Measurements from ENCODE around the gene EFCAB6.

The EFCAB6 gene

DNA sequence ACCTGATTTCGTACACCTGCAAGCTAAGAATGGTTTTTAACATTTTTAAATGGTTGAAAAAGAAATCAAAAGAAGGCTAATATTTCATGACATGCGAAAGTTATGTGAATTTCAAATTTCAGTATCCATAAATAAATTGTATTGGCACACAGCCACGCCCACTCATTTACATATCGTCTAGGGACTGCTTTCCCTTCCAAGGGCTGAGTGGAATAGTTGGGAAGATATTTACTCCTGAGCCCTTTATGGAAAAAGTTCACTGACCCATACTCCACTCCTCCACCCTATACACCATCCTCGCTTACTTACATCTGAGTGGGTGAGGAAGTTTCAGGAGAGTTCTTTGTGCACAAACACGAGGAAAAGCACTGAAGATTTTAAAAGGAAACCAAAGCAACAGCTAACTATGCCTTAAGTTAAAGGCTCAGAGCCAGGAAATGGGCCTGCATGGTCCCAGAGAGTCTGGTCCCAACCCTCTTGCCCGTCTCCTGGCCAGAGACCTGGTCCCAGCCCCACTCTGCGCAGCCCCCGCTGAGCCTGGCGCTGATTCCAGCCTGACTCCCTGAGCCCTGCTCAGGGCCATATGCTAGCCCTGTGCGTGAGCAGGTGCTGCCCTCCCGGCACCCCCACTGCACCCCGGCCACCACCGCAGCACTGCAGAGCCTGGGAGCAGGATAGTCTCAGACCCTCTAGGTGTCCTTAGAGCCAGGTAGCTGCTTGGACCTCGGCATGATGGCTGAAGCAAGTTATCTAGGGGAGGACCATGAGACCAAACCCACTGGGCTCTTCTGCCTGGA lies 69.8 kb downstream of the EFCAB6 start:
- DNase-seq = no peak

DNA sequence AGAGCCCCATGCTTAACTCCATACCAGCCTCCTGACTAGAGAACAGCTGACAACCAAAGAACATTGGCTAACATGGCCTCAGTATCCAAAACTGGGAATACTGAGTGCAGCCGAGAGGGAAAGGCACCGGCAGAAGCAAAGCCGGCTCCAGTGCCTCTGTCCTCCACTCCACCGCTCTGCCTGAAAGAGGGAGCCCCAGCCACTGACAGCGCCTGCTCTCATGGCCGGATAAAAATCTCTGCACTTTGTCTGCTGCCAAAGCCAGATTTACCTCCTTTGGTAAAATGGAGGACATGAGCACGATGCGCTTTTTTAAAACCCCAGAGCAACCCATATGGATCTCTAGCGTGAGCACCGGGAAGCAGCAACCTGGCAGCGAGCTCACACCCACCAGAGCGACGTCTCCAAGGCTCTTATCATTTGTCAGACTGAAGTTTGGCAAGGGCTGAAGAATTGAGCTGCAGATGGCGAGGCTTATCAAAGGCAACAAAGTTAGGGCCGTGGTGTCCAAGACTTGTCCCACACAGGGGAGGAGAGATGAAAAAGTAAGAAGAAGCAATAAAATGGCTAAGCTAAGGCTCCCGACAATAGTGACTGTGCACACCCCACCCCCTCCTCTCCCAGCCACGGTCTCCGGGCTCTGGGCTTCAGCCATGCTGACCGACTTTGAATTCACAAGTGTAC lies 71.4 kb downstream of the EFCAB6 start:
- no peak for DNase-seq

DNA sequence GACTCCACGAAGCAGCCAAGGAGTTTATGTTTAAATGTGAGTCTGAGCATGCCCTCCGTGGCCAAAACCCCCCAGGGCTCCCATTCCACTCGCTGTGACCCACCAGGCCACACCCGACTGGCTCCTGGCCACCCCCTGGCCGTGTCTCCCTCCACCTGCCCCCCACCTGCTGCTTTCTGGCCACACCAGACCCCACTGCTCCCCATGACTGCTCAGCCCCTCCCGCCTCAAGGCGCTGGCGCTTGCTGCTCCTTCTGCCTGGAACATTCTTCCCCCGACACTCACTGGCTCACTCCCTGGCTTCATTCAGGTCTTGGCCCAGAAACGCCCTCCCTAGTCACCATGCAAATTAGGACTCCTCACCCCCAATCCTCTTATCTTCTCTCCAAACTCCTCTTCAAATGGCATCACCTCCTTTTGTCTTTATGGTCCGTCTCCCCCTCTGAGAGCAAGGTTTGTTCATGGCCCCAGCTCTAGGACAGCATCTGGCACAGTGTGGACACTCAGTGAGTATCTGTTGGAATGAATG lies 72.2 kb downstream of the EFCAB6 start:
- DNase-seq = no peak

DNA sequence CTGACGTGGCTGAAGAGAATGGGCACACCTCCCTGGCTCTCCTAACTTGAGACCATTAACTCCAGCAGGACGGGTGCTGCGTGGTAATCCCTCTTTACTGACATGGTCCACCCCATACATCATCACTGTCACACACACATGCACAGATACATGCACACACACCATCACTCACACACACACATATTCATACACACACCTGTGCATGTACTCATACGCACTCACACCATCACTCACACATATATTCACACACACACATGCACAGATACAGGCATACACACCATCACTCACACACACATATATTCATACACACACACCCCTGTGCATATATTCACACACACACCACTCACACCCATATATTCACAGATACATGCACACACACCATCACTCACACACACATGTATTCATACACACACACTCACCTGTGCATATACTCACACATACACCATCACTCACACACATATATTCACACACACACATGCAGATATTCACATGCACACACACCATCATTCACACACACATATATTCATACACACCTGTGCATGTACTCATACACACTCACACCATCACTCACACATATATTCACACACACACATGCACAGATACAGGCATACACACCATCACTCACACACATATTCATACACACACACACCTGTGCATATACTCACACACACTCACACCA lies 74.8 kb downstream of the EFCAB6 start:
- DNase-seq = no peak

DNA sequence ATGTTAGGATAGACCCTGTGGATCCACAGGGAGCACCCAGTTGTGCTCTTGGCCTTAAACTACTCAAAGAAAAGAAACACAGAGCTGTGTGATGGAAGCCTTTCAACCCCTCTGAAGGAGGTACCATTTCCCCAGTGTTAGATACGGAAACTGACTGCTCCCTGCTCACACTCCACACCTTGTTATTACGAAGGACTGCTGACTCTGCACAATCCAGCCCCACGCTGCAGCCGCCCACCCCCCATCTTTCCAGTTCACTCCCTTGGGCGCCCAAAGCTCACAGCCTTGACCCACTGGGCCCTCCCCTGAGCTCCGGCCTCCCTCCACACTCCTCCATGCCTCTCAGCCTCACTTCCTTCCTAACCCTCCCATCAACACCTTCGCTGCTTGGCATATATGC lies 75.5 kb downstream of the EFCAB6 start:
- DNase-seq = no peak

DNA sequence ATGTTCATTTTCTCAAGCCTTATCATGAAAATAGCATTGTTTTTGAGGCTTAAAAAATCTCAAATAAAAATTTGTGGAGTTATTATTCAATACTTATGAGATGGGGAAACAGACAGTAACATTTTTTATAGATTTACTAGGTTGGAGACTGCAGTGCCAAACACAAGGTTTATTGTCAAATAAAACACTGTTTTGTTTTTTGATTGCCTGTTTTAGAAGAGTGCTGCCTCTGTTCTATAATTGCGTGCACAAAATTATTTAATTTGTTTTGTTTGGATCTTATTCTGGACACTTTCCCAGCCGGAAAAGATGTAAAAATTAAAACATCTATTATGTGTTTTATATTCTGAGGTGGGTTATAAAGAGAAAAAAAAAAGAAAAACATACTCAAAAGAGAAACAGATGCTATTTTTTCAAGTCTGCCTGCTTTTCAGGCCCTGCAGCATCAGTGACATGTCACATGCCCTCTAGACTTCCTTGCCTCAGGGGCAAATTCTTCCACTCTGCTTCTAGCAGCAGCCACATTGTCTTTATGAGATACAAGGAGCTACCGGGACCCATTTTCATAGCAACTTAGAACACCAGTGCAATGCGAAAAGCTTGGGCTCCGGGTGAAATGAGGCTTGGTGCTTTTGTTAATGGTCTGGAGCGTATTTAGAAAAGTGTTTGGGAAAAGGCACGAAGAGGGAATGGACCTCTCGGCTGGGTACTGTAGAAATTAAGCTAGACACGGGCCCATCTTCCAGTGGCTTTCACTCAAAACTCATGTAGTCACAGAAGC lies 77.5 kb downstream of the EFCAB6 start:
- no peak for DNase-seq

DNA sequence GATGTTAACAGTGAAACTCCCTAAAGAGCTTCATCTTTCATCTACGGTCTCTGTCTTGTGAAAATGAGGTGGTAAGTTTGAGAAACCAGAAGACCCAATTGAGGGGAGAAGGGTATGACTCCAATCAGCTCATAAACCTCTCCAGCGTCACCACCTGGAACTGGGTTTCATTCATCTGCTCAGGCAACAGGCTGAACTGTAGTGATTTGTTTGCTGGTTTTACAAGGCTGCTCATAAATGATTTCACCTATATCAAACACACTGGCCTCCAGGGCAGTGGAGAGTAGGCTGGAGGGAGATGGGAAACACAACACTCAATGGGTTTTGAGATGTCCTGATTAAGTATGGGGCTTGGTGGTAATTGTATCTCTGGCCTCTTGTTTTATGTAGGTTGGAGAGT lies 79.0 kb downstream of the EFCAB6 start:
- no peak for DNase-seq

DNA sequence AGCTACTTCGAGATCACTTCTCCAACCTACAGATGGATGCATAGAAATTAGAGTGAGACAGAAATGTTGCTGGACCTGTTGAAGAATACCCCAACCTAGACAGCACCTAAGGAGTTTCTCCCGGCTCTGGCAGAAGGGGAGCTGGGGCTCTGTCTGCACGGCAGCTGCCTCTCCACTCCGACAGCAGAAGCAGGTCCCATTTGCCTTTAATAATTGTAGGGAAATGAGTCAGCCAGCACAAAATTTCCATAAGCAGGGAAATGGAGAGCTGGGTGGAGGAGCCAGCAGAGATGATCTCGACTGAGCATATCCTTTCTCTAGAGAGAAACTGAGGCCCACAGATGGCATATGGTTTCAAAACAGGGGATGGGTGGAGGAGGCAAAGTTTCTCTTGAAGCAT lies 80.1 kb downstream of the EFCAB6 start:
- DNase-seq = no peak

DNA sequence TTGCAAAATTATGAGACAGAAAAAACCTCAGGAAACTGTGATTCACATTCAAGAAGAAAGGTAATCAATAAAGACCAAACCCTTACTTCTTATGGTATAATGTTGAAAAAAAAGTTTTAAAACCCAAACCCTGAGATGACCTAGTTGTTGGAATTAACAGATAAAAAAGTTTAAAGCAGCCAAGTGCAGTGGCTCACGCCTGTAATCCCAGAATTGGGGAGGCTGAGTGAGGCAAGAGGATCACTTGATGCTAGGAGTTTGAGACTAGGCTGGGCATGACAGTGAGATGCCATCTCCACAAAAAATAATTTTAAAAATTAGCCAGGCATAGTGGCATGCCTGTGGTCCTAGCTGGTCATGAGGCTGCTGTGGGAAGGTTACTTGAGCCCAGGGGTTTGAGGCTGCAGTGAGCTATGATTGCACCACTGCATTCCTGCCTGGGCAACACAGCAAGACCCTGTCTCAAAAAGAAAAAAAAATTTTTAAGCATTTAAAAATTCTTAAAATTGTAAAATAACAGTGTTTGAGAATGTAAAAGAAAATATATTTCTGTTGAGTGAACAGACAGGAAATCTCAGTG lies 85.1 kb downstream of the EFCAB6 start:
- DNase-seq = no peak

DNA sequence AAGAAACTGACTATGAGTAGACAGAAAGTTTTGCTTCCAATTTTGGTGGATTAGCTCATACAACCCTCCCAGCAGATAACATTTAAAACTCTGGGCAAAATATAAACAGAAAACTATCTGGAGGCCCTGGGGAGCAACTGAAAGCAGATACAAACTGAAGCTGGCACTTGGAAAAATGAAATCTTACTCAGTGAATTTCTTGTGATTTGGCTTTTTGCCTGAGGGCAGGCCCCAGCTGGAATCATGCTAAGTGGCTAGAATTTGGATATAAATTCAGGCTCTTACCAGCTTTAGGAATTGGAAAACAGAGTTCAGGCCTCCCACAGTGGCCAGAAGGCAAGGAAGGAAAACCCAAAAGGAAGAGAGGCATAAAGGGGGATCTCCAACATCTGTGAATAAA lies 85.8 kb downstream of the EFCAB6 start:
- DNase-seq = no peak

DNA sequence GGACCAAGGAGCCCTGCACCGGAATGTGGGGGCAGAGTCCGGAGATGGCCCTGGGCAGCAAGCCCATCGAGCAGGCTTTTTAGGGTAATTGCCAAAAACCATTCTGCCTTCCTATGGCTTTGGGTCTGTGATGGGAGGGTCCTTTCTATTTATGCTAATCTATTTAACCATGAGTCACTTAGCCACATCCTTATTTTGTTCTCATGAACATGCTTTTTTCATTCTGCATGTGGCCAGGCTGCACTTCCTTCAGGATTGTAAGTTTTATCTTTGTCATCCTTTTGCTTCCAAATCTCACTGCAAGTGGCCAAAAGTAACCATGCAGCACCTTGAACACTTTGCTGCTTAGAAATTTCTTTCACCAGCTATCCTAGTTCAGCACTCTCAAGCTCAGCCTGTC lies 88.3 kb downstream of the EFCAB6 start:
- DNase-seq = no peak

DNA sequence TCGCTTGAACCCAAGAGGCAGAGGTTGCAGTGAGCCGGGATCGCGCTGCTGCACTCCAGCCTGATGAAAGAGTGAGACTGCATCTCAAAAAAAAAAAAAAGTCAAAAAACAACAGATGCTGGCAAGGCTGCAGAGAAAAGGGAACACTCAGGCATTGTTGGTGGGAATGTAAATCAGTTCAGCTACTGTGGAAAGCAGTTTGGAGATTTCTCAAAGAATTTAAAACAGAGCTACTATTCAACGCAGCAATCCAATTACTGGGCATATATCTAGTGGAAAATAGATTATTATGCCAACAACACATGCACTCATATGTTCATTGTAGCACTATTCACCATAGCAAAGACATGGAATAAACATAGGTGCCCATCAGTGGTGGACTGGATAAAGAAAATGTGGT lies 89.7 kb downstream of the EFCAB6 start:
- no peak for DNase-seq

DNA sequence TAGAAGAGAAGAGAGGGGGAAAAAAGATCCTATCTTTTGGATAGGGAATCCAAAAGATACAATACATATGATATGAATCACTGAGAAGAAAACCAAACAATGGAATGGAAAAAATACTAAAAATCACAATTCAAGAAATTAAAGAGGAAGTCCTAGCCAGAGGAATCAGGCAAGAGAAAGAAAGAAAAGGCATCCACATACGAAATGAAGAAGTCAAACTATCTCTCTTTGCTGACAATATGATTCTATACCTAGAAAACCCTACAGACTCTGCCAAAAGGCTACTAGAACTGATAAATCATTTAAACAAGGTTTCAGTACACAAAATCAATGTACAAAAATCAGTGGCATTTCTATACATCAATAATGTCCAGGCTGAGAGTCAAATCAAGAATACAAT lies 91.4 kb downstream of the EFCAB6 start:
- DNase-seq = no peak

DNA sequence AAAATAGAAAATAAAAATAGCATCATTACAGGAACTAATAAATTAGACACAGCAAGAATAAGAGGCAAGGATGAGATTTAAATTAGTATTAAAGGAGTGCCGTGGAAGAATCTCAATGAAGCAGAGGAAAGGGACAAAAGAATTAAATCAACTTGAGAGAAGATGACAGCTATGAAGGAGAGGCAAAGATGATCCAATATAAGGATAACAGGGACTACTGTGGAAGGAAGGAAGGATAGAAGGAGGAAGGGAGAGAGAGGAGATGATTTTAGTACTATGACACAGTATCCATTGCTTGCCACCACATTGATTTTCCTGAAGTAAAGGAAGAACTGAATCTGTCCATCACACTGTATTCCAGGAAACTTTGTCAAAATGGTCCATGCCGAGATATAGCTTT lies 98.0 kb downstream of the EFCAB6 start:
- DNase-seq = no peak

DNA sequence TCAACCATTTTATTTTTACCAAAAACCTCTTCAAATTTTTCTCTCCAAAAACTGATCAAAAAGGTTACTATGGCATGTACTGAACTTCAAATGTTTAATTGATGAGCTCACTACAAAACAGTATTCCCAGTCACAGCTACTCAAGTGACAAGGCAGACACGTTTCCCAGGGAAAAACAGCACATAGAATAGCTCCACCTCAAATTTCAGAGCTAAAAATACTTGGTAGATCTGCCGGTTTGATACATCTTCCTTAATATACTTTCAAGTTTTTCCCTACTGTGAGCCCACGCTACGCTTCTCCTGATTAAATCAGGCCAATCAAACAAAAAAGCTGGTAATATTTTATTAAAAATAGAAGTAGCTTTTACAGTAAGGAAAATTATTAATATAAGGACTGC lies 100.4 kb downstream of the EFCAB6 start:
- no peak for DNase-seq

DNA sequence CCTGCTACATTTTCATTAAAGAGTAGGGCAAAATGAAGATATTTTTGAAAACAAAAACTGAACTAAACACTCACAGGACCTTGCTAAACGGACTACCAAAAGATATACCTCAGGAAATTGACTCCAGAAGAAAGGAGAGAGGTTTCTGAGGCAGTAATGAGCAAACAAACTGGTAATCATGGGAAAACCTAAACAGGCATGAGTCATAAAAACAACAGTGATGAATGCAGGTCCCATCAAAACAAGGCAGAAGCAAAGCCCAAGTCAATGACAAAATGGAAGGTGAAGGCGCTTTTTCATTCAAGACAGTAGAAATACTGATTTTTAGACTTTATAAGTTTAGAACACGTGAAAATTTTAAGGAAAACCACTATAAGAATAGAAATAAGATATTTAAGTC lies 104.5 kb downstream of the EFCAB6 start:
- DNase-seq = no peak

DNA sequence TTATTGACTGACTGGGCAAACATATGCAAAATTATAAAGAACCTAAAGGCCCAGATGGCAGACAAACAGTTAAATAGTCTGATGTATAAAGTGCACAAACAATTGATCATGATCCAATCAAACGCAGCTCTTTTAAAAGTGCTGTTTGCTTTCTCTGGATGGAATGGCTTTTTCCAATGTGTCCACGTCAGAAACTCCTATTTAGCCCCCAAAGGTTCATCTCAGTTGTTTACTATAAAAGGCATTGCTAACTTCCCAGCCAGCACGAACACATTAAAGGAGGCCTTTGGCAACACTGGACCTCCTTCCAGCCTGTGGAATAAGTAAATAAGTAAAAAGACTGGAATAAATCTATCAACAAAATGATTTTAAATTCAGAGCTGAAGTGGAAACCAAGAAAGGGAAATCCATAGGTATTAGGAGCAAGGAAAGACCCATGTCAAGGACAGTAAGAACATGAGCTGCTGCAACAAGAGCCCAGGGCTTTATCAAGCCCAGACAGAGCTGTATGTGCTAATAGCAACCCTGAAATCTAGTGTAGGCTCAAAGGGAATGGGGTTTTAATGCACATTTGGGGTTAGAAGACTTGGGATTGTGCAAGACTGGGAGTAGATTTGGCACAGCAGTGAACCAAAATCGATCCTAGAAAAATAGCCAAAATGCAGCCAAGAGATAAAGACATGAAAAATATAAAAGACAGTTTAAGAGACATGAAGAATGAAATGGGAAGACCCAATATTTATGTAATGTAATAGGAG lies 105.4 kb downstream of the EFCAB6 start:
- DNase-seq = no peak

DNA sequence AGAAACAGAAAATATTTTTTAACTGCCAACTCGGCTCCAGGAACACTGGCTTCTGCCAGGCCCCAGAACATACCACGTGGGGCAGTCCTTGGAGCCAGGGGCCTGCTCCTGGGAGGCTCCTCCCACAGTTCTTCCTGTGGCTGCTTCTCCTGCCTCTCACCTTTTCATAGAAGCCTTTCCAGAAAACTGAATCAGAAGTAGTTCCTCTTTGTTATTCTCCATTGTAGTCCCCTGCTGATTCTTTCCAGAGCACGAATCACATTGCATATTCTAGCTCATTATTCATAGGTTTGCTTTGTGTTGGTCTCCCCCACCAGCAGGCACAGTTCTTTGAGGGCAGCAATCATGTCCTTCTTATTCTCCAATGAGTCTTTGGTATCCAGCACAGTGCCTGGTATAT lies 106.0 kb downstream of the EFCAB6 start:
- no peak for DNase-seq

DNA sequence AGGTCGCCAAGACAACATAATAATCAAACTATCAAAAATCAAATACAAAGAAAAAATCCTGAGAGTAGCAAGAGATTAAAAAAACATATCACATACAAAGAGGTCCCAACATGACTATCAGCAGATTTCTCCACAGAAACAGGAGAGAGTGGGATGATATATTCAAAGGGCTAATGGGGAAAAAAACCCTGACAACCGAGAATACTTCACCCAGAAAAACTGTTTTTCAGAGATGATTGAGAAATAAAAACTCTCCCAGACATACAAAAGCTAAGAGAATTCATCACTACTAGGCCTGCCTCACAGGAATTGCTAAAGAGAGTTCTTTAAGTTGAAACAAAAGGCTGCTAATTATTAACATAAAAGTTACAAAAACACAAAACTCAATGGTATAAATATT lies 108.1 kb downstream of the EFCAB6 start:
- no peak for DNase-seq

DNA sequence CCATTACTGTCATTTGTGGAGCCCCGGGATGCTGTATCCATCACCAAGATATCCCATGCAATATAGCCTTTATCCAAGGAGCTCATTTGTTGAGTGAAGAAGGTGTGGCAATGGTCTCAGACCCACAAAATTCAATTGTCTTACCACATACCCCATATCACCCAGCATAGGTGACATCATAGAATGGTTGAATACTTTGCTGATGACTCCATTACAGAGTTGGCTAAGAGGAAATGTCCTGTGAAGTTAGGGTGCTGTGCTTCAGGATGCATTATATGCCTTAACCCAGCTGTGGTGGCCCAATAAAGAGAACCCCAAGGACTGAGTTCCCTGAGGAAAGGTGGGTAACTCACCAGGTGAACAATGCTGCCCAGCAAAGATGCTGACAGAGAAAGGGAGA lies 113.7 kb downstream of the EFCAB6 start:
- no peak for DNase-seq

DNA sequence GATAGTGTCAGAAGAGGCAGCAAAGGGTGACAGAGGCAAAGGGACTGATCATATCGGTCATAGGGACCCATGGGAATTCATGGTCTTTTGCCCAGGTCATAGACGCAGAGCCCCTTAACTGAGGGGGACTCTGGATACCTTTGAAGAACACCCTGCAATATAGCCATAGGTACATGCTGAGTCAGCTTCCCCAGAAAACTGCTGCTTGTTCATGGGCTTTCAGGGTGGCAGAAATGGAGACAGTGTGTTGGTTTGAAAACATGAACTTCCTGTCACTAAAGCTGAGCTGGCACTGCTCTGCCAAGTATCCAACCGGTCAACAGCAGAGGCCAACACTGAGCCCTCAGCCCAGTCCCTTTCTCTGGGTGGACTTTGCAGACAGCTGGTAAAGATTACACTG lies 114.2 kb downstream of the EFCAB6 start:
- no peak for DNase-seq

DNA sequence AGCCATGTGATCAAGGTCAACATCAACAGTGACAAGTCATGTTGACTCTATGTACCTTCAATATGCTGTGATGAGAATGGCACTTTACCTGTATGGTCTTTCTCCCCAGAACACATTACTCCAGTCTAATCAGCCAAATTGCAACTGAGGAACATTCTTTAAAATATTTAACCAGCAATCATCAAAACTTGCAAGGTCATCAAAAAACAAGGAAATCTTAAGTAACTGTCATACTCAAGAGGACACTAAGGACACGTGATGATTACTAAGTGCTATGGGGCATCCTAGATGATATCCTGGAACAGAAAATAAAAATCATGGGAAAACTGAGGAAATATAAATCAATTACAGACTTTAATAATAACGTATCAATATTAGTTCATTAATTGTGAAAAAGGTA lies 118.9 kb downstream of the EFCAB6 start:
- DNase-seq = no peak
